NCI-H2029 (cell line): ENCODE measurements around the gene SUGCT.

Experiments
- DNase-seq: peaks from one replicate; lab custom pipeline; 2025; lab: John Stamatoyannopoulos, UW

Gene SUGCT

DNA sequence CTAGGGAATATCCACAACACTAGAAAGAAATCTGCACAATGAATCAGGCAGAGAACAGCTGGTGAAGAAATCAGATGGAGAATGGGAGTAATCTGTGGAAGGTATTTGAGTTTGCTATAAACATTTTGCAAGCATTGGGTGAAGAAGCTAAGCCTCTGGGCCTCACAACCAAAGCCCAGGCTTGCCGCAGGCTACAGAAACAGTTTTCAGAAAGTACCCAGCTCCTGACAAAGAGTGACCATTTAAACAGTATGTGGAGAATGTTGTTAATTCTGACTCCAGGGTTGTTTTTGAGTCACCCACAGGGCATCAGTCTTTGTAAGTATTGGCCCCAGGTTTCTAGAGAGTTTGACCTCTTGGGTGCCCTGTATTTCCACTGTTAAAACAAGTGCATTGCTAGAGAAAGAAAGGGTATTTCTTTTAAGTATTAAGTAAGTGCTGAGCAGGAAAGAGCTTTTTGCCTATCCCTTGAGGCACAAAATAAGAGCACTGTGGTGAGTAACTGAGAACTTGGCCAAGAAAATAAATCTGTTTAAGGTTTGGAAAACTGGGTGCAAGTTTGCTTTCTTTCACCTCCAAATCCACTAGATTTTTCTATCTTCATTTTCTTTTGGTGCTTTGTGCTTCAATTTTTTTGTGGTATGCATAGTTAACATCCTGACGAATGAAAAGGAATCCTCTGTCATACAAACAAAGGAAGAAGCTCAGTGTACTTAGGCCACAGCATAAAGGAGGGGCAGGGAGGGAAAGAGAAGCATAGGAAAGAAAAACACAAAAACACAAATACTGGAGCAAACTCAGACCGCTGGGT, 691.8 kb downstream of the SUGCT start:
- DNase-seq: no peak

DNA sequence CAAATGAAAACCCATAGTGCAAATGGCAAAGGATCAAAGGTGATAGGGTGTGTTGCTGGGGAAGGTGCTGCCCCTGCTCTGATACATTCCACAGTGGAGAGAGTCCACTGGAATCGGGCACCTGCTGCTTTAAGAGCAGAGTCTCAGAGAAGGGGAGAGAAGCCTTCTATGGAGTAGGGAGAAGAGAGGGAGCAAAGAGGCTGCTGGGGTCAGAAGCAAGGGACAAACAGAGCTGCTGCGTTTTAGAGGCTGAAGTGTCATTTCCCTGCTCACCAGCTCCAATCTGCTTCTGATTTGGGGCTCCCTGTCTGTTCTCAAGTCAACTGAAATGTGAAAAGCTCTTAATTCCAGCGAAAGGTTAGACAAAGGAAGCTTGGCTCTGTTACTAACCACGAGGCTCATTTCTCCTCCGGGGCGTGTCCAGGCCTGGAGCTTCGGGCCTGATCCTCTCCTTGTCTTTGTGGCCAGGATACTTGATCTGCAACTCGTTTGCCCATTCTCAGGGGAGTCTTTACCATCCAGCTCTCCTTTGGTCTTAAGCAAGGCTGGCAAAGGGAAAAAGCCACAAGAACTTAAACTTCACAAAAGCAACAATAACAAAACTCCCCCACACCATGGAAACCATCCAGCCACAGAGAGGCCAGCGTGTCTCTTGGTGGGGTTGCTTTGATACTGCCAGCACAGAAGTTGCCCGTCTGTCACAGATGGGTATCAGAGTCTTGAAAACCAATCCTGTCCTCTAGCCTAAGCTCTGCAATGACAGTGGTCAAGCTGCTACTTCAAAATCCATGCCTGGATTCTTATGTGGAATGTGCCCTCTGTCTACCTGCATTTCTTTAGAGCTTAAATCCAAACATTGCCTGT, 692.6 kb downstream of the SUGCT start:
- DNase-seq: no peak

GRCh38 chr7:40828686-40829600, 694.1 kb downstream of the SUGCT start:
- DNase-seq: no peak

GRCh38 chr7:40833191-40833887, 698.5 kb downstream of the SUGCT start:
- DNase-seq: no peak

GRCh38 chr7:40833888-40834234, 699.1 kb downstream of the SUGCT start:
- no peak for DNase-seq

DNA sequence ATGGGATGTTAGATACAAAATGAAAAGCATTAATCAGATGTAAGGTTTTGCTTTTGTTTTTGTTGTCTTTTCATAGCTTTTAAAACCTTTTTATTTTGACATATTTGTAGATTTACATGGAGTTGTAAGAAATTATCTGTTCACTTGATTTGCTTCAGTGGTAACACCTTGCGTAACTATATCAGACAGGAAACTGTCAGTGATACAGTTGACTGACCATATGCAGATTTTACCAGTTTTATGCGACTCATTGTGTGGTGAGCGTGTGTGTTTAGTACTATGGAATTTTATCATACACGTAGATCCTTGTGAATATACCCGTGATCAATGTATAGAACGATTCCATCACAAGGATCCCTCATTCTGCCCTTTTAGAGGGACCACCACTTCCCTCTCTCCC, 701.4 kb downstream of the SUGCT start:
- DNase-seq: no peak

- DNase-seq: no peak
Observed at GRCh38 chr7:40839881-40840280, 705.1 kb downstream of the SUGCT start.

DNA sequence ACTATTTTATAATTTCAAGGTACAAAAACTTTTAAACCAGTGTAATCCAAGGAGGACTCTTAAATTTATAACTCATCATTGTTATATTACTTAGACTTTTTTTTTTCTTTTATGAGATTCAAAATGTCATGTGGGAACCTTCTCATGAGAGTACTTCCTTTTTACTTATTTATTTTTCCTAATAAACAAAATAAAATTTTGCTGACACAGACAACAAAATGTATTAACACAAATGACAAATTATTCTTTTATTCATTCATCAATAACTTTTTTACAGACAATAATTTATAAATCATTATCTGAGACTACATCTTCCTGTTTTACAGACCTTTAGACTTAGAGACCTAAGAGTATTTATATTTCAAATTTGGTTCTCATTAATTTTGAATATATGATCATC, 706.2 kb downstream of the SUGCT start:
- DNase-seq: no peak

DNA sequence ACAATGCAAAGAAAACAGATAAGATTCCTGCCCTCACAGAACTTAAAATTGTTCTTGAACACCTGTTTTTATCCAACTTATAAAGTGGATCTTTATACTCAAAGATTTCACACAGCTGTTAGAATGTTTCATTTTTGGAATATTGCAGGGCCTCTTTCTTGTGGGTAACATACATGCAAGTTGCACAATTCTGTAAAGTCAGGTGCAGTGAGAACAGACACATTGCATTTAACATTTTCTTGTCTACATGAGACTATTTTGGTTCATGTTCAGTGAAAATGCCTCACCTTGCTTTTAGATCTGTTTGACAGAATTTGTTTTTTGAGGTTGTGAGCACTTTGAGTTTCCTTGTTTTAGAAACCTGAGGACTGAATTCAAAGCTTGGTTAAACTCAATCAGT, 707.8 kb downstream of the SUGCT start:
- DNase-seq: no peak

DNA sequence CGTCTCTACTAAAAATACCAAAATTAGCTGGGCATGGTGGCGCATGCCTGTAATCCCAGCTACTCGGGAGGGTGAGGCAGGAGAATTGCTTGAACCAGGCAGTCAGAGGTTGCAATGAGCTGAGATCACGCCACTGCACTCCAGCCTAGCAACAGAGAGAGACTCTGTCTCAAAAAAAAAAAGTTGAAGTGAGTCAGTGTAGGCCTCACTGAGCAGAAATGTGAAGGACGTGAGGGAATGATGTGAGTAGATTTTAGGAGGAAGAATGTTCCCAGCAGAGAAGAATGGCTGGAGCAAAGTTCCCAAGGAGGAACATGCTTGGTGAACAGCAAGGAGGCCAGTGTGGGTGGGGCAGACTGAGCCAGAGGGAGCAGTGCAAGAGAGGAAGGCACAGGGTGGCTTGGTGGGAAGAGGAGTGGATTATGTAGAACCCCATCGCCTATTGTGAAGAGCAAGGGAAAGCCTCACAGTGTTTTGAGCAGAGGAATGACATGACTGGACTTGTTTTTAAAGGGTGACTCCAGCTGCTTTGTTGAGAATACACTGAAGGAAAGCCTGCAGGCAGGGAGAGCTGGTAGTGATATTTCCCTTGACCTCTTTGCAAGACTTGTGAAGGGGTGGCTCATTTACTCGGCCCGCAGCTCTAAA, 708.7 kb downstream of the SUGCT start:
- no peak for DNase-seq

DNA sequence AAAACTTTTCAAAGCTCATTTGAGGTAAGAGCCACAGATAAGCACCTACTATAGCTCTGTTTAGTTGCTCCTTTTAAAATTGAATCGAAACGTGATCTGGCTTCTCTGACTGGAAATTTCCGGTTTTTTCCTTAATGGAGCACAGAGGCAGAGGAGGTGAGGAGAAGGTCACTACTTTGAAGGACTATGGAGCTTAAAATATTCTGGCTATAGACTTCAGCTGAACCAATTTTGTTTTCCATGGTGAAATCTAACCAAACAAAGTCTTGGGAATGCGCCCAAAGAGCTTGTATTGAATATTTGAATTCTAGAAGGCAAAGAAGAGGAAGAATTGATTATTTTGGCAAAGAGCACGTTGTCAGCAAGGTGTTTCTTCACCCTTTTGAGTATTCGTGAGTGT, 711.1 kb downstream of the SUGCT start:
- DNase-seq: peak; percentile 16

DNA sequence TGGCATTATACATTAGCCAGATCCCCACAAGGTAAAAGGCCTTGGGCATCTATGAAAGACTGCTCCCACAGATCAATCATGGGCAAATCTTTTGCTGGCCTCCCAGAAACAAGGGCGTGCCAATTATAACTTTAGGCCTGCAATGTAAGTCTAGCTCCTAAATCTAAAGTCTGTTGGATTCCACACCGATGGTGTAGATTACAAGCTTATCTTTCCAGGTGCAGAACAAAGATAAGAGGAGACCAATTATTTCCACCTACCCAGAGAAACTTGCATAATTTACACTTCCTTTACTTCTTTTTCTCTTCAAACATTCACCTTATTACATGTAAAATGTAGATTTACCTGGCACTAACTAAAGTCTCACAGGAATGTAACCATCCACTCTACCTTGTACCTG, 713.1 kb downstream of the SUGCT start:
- no peak for DNase-seq

GRCh38 chr7:40848541-40849221, 713.9 kb downstream of the SUGCT start:
- no peak for DNase-seq

- no peak for DNase-seq
Observed at GRCh38 chr7:40850017-40850416, 715.2 kb downstream of the SUGCT start.

GRCh38 chr7:40851001-40851400, 716.2 kb downstream of the SUGCT start:
- DNase-seq: no peak

DNA sequence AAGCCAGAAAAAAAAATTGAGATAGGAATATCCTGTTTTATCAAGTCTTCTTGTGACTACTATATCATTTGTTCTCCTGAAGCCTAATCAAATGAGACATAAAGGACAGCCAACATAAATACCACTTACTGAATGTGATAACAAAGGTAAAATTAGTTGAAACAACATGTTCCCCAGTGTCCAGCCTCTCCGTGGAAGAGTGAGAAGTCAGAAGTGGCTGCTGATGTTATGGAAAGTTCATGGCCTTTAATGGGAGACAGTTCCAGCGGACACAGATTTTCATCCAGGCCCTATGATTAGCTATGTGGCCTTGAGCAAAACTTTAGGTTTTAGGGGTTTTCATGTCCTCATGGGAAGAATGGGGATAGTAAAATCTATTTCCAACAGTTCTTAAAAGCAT, 724.3 kb downstream of the SUGCT start:
- no peak for DNase-seq

- DNase-seq: no peak
Observed at GRCh38 chr7:40859965-40860543, 725.2 kb downstream of the SUGCT start.

DNA sequence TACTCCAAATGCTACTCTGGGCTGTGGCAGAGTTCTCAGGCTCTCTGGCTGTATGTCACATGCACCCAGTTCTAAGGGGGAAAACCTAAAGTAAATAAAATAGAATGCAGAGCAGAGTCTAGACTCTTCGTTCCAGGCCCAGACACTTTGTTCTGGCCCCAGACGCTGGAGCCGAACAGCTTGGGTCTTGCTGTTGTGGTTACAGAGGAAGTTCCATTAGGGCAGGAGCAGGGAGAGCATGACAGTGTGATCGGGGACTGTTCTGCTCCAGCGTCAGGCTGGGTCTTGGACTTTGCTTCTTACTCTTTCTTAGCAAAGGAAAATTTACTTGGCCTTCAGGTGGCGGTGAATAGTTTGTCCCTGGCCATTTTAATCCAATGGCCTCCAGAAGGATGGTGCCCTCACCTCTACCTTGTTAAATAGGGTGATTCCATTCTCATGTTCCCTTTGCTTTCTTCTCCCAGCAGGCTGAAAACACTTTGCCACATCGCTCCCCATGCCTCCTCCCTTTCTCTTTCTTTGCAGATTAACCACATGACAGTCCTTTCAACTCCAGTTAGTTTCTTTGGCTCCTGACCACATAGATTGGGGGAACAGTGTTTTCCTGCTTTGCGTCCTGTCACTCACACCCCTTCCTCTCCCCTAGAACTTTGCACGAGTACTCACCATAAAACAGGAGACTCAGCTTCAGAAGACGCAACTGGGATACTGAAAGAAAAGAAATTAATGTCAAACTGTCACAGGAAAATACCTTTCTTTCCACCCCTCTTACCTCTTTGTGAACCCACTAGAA, 730.8 kb downstream of the SUGCT start:
- DNase-seq: no peak

DNA sequence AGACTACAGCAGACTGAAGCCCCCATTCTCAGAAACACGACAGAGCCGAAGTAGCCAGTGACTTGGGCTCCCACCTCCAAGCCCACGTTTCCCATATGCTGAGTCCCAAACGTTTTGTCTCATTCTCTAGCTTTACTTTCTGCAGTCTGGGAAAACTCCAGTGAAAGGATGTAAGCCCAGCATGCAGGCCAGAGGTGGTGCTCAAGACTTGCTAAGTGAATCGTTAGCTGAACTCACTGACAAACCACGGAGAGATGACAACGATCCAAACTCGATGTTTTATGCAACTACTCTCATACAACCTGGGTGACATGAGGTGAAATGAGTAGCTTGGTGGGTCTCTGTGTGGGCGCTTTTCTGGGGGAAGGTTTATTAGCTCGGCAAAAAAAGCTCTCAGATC, 731.8 kb downstream of the SUGCT start:
- DNase-seq: no peak
